Endothelial cell of umbilical vein (primary cell): Measurements from ENCODE around the gene PEBP1. TPM values are rescaled to one million over a fixed set of nuclear protein-coding genes. Genes with fewer than 3 reads are reported as not detected.

Experiments
- BruUV-seq: library from RNA; stranded (reverse); fragments of 400-500 nt; replicated peaks from 2 replicates; lab custom pipeline; 2021; lab: Mats Ljungman, UMichigan
- CTCF ChIA-PET: fragments of 300-600, 350-600 bp; sonication (Branson Sonifier 250); formaldehyde crosslinking; loops from one replicate; lab custom pipeline; 2021; ENCODE audit warnings: antibody characterized with exemption, inconsistent platforms; lab: Charles Lee
- POLR2A ChIA-PET: fragments of 300-600, 350-600 bp; sonication (Branson Sonifier 250); formaldehyde crosslinking; loops from one replicate; lab custom pipeline; 2021; ENCODE audit warnings: antibody characterized with exemption, inconsistent platforms; lab: Charles Lee
- DNase-seq: peaks from one replicate; pipeline ENCODE4 v3.0.0-alpha.2; 2011; ENCODE audit warnings: low read depth, low spot score
- FAIRE-seq: peaks from 2 replicates; lab custom pipeline; 2011; peaks lifted over from hg19 to GRCh38; lab: Jason Lieb, UNC
- H2AFZ ChIP-seq: 2 replicates; pipeline ENCODE4 v1.6.0; 2012; ENCODE audit warnings: low read depth, low read length, control low read depth, inconsistent platforms
- H3K27ac ChIP-seq: 2 replicates; pipeline ENCODE4 v1.5.1; 2011; ENCODE audit warnings: low read depth, mild to moderate bottlenecking, control low read depth, low read length, moderate library complexity; ENCODE audit not compliant: insufficient read depth
- H3K27me3 ChIP-seq, 2 experiments: 2 replicates each; pipeline versions ENCODE4 v1.6.0 to v1.6.1; 2011; ENCODE audit warnings: low read length in 2 of 2, mixed read lengths in 1 of 2; ENCODE audit not compliant: control insufficient read depth in 2 of 2, insufficient read depth in 2 of 2
- H3K36me3 ChIP-seq, 2 experiments: 2 replicates in 1 of 2; 3 replicates in 1 of 2; pipeline ENCODE4 v1.5.1; 2011; ENCODE audit warnings: low read length in 2 of 2, mild to moderate bottlenecking in 1 of 2, moderate library complexity in 1 of 2; ENCODE audit not compliant: control insufficient read depth in 2 of 2, insufficient read depth in 2 of 2; ENCODE audit errors: extremely low read depth in 1 of 2
- H3K4me1 ChIP-seq: 3 replicates; pipeline ENCODE4 v1.5.1; 2011; ENCODE audit warnings: mild to moderate bottlenecking, low read length; ENCODE audit not compliant: control insufficient read depth, insufficient read depth; ENCODE audit errors: extremely low read depth
- H3K4me2 ChIP-seq: 2 replicates; pipeline ENCODE4 v1.6.1; 2011; ENCODE audit warnings: low read length, control low read depth, mixed read lengths; ENCODE audit not compliant: insufficient read depth
- H3K4me3 ChIP-seq, 3 experiments: fragments of 200-600 bp in 1 of 3; sonication (generic), shearing (Covaris generic) in 1 of 3; replicated peaks in 1 of 3; 2 replicates each; pipeline ENCODE4 v1.5.1; 2011 to 2016; ENCODE audit warnings: control low read depth in 3 of 3, low read length in 3 of 3, mild to moderate bottlenecking in 2 of 3, inconsistent platforms in 1 of 3, low read depth in 1 of 3, moderate library complexity in 1 of 3; ENCODE audit not compliant: insufficient read depth in 1 of 3
- H3K79me2 ChIP-seq: 2 replicates; pipeline ENCODE4 v1.6.0; 2012; ENCODE audit warnings: low read length, inconsistent platforms; ENCODE audit not compliant: control insufficient read depth, insufficient read depth
- H3K9ac ChIP-seq: replicated peaks from 2 replicates; pipeline ENCODE3; 2011; ENCODE audit warnings: low read length, control low read depth; ENCODE audit not compliant: insufficient read depth; ENCODE audit errors: extremely low read depth
- H3K9me1 ChIP-seq: replicated peaks from 3 replicates; pipeline ENCODE4 v1.6.0; 2011; ENCODE audit warnings: mild to moderate bottlenecking, low read length; ENCODE audit not compliant: control insufficient read depth, insufficient read depth; ENCODE audit errors: extremely low read depth
- H3K9me3 ChIP-seq: replicated peaks from 2 replicates; pipeline ENCODE4 v1.5.1; 2012; ENCODE audit warnings: low read length, inconsistent platforms; ENCODE audit not compliant: control insufficient read depth, insufficient read depth
- H4K20me1 ChIP-seq: replicated peaks from 2 replicates; pipeline ENCODE3; 2011; ENCODE audit warnings: mild to moderate bottlenecking, low read length; ENCODE audit not compliant: control insufficient read depth, insufficient read depth; ENCODE audit errors: extremely low read depth
- FOS ChIP-seq: IDR thresholded peaks from 2 replicates; pipeline ENCODE4 v1.6.1; 2011; ENCODE audit warnings: mild to moderate bottlenecking, low read length, moderate library complexity, borderline replicate concordance; ENCODE audit not compliant: insufficient read depth
- GATA2 ChIP-seq: IDR thresholded peaks from 2 replicates; pipeline ENCODE4 v1.7.0; 2011; ENCODE audit warnings: low read depth, mild to moderate bottlenecking, moderate library complexity, mixed read lengths, low read length; ENCODE audit not compliant: insufficient read length, insufficient read depth
- JUN ChIP-seq: IDR thresholded peaks from 2 replicates; pipeline ENCODE4 v1.6.1; 2011; ENCODE audit warnings: borderline replicate concordance, low read depth; ENCODE audit not compliant: insufficient read length, insufficient read depth
- MYC ChIP-seq: IDR thresholded peaks from one replicate; pipeline ENCODE4 v1.6.1; 2011; ENCODE audit warnings: mild to moderate bottlenecking, low read depth, low read length
- POLR2A ChIP-seq: IDR thresholded peaks from 2 replicates; pipeline ENCODE4 v1.6.1; 2012; ENCODE audit warnings: low read depth, mild to moderate bottlenecking, control low read depth, low read length
- POLR2AphosphoS5 ChIP-seq: IDR thresholded peaks from 2 replicates; pipeline ENCODE4 v1.6.1; 2012; ENCODE audit warnings: low read depth, mild to moderate bottlenecking, control low read depth, low read length, moderate library complexity; ENCODE audit not compliant: insufficient read depth
- dilution Hi-C: fragments of 300-500 bp; cut with MboI; formaldehyde crosslinking; loops from one replicate; pipeline ENCODE4 v1.15.0; 2019; ENCODE audit warnings: low sequenced_read_pairs; ENCODE audit not compliant: extremely low pct_ligation_motif_present
- intact Hi-C: fragments of 100-400 bp; cut with micrococcal nuclease; formaldehyde crosslinking; loops from one replicate; pipeline ENCODE4 v1.10.0; 2022
- polyA plus RNA-seq, 4 experiments: library from polyadenylated mRNA; depleted of rRNA in 3 of 4; stranded (reverse) in 3 of 4; unstranded in 1 of 4; fragments of >200 nt; gene quantifications; 2 replicates each; pipeline versions ENCODE4 v1.2.1 to v1.2.3, GENCODE V29; 2011 to 2012; ENCODE audit warnings: missing spikeins in 1 of 4
- total RNA-seq: library from RNA; stranded (reverse); gene quantifications from 2 replicates; pipeline ENCODE4 v1.2.3, GENCODE V29; 2021
- TF ChIP-seq, protein P1 (sequence below): IDR thresholded peaks from 2 replicates; pipeline ENCODE4 v1.6.1; 2011; ENCODE audit not compliant: insufficient read depth, insufficient read length
- TF ChIP-seq, protein P2 (sequence below), 2 donors: IDR thresholded peaks; 1 replicate in 1 of 2; 2 replicates in 1 of 2; pipeline ENCODE4 v1.5.1; 2011; ENCODE audit warnings: low read length in 2 of 2, mild to moderate bottlenecking in 2 of 2, moderate library complexity in 2 of 2, control low read depth in 1 of 2, inconsistent platforms in 1 of 2, low read depth in 1 of 2; ENCODE audit not compliant: insufficient read depth in 1 of 2; ENCODE audit errors: extremely low read depth in 1 of 2

The PEBP1 gene
- total and polyA plus RNA-seq, 2 donors (not counting 3 experiments of a cell fraction or from before 2014, with no cell fraction given): 185 to 261 TPM

DNA sequence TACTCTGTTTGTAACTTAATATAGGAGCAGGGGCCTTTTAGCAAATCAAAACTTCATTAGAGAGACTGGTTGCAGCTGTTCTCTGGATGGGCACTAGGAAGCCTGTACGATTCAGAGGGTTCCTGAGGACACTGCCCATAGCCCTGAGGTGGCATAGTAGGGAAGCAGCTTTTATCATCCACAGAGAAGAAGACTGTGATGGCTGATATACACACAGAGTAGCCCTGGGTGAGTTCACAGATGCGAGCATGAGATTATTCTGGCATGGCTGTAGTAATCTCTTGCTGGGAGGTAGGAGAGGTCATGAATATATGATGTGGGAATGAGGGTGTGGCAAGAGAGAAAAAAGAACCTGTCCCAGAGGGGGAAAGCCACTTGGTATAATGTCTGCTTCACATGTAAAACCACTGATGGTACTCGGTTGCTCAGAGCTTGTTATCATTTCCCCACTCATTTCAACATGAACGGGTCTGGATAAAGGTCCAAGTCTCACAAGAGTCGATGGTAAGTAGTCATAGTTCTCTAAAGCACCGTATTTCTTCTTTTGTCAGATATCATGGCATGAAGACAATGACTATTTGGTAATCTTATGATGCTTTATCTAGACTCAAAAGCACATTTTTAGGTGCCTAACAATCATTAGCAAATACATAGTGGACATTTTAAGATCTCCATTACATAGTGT is 52.0 kb downstream of the PEBP1 start:
- Histone ChIP-seq H3K36me3 (no peaks in the 10 kb centered on the region), H3K79me2 (no peaks in the 10 kb centered on the region), H3K27me3 (no peaks in the 10 kb centered on the region), H3K27ac (no peak overlapping the region), H2AFZ (no peak overlapping the region), H3K9me3 (no peaks in the 10 kb centered on the region), H3K4me1 (peaks cover 42% of the 10 kb centered on the region), H3K9ac (no peak overlapping the region), H3K4me3 (no peak overlapping the region), H3K9me1 (no peaks in the 10 kb centered on the region), H4K20me1 (no peaks in the 10 kb centered on the region), H3K4me2 (no peak overlapping the region)
- ChIA-PET CTCF (interaction anchor here (1.0 kb wide), 1 partner anchor 188 kb away, joined by 6 read pairs; the partner anchor contains the start of gene SUDS3), POLR2A (no interaction called here)
- TF ChIP-seq POLR2AphosphoS5 (no peak), FOS (no peak), GATA2 (no peak), JUN (no peak), POLR2A (no peak), MYC (no peak)
- TF ChIP-seq, protein P1, sequence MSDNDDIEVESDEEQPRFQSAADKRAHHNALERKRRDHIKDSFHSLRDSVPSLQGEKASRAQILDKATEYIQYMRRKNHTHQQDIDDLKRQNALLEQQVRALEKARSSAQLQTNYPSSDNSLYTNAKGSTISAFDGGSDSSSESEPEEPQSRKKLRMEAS: no peak
- TF ChIP-seq, protein P2, sequence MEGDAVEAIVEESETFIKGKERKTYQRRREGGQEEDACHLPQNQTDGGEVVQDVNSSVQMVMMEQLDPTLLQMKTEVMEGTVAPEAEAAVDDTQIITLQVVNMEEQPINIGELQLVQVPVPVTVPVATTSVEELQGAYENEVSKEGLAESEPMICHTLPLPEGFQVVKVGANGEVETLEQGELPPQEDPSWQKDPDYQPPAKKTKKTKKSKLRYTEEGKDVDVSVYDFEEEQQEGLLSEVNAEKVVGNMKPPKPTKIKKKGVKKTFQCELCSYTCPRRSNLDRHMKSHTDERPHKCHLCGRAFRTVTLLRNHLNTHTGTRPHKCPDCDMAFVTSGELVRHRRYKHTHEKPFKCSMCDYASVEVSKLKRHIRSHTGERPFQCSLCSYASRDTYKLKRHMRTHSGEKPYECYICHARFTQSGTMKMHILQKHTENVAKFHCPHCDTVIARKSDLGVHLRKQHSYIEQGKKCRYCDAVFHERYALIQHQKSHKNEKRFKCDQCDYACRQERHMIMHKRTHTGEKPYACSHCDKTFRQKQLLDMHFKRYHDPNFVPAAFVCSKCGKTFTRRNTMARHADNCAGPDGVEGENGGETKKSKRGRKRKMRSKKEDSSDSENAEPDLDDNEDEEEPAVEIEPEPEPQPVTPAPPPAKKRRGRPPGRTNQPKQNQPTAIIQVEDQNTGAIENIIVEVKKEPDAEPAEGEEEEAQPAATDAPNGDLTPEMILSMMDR (IDR thresholded peaks at IDR 0.05; ENCODE audit: extremely low read depth in 1 of 2, insufficient read depth in 1 of 2, low read depth in 1 of 2, low read length in 2 of 2): no peak
- BruUV-seq: no TSS peak
- FAIRE-seq: no peak
- DNase-seq: no peak
- intact Hi-C loops (no loop called here), dilution Hi-C loops (no loop called here)
